Femur (tissue), 1 donor: Measurements from ENCODE around the gene SLC7A8.

ENCODE experiments used
- DNase-seq: peaks from one replicate; pipeline ENCODE4 v3.0.0-alpha.2; 2017

Gene SLC7A8

DNA sequence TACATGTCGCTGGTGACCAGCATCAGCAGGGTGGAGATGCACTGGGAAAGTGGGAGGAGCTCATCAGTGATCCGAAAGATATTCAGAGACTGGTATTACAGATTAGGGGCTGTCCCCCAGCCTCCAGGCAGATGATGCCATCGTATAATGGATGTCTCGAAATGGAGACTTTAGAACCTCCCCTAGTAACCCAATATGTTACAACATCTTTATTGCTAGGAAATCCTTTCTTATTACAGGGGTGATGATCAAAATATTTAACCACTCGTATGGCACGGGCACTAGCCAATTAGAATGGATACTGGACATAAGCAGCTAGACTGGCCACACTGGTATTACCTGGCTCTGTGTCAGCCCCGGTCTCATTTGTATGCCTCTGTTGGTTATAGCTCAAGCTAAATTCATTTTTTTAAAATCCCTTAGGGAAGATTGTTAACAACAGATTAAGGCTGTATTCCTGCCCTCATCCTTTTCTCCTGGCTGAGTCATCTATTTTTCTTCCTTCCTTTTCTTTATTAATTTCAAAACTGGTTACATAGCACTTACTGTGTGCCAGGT is 53.6 kb downstream of the SLC7A8 start:
- no peak for DNase-seq

- DNase-seq, result no peak
These were observed 54.3 kb downstream of the SLC7A8 start for GRCh38 chr14:23128969-23129758.

GRCh38 chr14:23127861-23128260 is 55.6 kb downstream of the SLC7A8 start:
- no peak for DNase-seq

DNA sequence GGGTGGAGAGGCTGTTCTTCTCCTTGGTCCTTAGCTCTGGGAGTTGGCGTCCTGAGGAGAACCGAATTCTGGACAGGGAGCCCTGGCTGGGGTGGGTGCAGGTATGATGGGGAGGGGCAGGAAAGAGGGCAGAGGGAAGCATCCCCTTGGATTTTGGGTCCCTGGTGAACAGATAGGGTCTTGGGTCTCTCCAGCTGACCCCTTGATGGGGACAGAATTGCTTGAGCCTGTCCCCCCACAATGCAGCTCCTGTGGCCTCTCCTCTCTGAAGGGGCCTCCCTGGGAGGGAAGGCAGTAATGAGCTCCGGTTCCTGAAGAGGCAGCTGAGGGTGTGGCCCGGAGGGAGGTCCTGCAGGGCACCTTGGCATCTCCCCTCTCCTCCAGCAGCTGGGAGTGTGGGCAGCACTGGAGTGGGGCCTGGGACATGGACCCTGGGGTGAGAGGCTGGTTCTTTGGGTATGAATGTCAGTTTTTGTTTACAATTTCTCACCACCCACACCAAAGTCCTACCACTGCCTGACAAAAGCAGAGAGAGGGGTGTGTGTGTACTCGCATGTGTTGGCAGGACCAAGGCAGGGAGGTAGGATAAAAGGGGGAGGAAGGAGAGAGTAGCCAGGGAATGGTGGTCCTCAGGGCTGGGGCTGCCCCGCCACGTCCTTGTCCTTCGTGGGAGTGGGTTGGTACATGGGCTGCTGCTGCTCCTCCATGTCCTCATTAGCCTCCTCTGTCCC is 56.7 kb downstream of the SLC7A8 start:
- DNase-seq, result no peak

- DNase-seq, result no peak
These were observed 57.4 kb downstream of the SLC7A8 start for GRCh38 chr14:23125933-23126524.

DNA sequence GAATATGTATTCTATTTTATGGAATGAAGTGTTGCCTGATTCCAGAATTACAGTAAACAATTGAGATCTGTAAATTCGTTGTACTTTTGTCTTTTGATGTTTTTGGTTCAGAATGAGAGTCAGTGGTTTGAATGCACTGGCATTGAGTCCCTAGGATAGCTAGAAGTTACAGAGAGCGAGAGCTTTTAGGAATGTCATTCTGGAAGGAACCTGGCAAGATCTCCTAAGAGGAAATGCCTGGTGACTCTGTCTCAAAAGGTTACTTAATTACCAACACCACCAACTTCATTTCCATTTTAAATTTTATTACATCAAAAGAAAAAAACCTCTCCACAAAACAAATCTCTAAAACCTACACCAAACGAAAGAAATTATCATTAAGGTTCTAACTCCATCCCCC is 58.4 kb downstream of the SLC7A8 start:
- DNase-seq, result no peak

DNA sequence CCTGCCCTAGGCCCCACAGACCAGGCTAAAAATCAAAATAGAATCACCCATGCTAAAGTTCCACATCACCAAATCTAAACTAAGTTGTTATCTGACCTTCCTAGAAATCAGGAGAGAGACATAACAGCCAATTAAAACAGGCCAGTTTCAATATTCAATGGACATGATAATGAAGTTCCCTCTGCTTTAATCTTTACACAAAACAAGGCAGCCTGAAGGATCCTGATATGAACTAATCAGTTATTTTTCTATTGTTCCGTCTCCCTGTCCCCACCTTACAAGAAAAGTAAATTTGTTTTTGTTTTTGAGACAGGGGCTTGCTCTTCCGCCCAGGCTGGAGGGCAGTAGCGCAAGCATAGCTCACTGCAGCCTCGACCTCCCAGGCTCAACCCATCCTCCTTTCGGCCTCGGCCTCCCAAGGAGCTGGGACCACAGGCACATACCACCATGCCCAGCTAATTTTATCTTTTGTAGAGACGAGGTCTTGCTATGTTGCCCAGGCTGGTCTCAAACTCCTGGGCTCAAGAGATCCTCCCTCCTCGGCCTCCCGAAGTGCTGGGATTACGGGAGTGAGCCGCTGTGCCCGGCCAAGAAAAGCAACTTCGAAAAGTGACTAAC is 59.0 kb downstream of the SLC7A8 start:
- DNase-seq, result no peak

GRCh38 chr14:23123419-23123818 is 60.0 kb downstream of the SLC7A8 start:
- no peak for DNase-seq

DNA sequence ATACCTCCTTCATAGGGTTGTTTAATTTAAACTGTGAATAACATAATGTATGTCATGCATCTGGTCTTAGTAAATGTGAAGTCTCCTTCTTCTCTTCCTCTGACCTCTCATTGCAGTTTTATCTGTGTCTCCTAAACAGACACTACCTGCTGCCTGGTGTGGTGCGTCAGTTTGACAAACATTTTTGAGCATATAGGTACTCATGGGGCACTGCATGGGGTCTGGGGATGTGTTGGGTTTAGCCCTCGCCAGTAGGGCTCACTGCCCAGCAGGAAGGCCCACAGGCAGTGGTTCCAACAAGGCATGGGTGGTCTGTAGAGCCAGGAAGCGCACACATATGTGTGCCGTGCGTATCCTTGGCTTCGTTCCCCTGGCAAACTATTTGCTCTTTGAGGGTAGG is 61.4 kb downstream of the SLC7A8 start:
- no peak for DNase-seq

DNA sequence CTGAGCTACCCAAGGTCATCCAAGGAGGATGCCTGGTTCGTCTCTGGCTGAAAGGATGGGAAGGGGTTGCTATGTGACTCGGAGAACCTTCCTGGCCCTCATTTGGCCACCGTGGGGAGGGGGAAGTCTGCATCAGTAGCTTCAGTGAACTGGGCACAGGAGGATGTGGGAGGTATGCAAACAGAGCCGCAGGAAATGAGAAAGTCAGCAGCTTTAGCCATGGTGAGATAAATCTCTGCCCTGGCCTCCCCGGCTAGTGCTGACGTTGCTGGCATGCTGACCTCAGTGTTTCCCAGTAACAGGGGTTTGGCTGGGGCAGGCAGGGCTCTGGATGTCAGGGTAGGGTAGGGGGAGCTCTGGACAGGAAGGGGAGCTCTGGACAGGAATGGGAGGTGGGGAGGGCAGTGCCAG is 62.1 kb downstream of the SLC7A8 start:
- DNase-seq, result peak; percentile 56

DNA sequence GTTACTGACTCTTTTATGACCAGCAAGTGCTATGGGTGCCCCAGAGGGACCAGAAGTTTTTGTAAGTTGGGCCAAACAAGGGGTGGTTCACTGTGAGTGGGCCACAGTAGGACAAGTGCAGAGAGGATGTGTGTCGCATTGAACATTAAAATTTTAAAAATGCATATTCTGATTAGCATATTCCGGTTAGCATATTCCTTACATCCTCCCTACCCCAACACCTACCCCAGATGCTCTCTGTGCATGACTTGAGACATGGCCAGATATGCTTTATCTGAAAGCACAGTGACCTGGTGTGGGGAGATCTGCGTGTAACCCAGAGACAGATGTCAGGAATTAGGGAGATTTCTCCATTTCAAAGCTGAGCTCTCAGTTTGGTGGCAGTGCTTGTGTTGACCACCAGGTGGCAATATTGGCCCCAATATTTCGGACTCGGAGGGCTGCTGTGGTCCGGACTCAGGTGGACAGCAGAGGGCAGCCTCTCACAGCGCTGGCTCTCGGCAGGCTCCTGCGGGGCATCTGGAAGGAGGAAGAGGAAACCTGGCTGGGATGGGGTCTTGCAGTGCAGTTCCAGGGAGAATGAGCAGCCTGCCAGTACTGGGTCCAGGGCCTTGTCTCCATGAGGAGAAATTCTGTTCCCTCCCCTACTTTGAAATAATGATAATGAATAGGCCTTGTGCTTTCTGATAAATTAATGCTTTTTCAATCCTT is 62.8 kb downstream of the SLC7A8 start:
- peak; percentile 94 for DNase-seq

DNA sequence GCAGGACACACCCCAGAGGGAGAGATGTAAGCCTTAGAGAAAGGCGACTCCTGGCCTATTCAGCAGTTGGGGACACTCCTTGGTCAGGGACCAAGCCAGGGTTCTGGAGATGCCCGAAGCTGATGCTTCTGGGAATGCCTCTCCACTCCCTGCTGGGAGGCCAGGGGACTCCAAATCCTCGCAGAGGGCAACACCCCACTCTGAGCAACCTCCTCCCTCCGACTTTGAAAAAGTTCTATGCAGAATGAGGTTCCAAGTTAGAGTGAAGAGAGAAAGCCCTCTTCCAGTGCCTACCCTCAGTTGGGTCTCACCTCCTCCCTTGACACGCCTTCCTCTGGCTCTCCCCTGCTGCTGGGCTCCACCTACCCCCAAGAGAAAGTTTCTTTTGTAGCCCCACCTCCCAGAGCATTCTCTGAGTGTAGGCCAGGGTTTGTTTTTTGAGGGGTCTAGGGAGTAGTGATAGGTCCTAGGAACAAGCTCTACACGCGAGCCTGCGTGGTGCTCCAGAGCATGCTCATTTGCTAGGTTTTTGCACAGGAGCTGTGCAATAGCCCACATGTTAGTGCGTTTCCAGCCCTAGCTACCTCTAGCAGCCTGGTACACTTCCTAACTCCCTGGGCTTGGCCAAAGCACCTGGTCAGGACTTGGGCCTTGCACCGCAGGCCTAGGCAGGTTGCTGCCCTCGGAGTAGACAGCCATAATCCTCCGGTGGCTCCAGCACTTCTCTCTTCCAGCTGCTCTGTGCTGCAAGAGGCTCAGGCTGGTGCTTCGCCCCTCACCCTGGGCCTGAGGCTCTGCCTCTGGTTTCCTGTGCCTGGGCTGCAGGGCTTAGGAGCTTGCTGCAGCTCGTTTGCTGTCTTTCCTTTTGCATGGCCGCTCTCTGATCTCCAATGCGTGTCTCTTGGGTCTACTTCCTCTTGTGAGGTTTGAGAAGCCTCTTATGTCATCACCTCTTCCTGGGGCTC is 63.8 kb downstream of the SLC7A8 start:
- DNase-seq, result peak; percentile 50

- no peak for DNase-seq
These were observed 64.7 kb downstream of the SLC7A8 start, which contains the start of gene CEBPE for GRCh38 chr14:23118506-23119362. CEBPE (minus strand) TSS chr14:23119255; CDS start chr14:23119091, 164 bp downstream.

DNA sequence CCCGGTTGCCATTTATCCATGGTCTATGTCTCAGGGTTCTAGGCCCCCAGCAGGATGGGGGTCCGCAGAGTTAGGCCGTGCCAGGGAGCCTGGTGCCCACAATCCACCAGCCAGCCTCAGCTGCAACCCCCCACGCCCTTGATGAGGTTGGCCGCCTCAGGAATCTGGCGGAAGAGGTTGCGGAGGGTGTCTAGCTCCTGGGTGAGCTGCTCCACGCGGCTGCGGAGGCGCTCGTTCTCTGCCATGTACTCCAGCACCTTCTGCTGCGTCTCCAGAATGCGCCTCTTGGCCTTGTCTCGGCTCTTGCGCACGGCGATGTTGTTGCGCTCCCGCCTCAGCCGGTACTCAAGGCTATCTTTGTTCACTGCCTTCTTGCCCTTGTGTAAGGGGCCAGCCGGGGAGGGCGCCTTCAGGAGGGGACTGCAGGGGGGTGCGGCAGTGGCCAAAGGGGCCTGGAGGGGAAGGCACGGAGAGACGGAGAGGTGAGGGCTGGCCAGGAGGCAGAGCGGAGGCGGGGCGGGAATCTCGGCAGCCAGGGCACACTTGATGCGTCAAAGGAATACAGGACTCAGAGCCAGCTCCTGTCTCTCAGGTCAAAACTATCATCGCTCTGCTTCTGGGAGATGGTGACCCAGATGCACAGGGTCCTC is 66.0 kb downstream of the SLC7A8 start:
- no peak for DNase-seq

- no peak for DNase-seq
These were observed 67.5 kb downstream of the SLC7A8 start for GRCh38 chr14:23115918-23116317.

DNA sequence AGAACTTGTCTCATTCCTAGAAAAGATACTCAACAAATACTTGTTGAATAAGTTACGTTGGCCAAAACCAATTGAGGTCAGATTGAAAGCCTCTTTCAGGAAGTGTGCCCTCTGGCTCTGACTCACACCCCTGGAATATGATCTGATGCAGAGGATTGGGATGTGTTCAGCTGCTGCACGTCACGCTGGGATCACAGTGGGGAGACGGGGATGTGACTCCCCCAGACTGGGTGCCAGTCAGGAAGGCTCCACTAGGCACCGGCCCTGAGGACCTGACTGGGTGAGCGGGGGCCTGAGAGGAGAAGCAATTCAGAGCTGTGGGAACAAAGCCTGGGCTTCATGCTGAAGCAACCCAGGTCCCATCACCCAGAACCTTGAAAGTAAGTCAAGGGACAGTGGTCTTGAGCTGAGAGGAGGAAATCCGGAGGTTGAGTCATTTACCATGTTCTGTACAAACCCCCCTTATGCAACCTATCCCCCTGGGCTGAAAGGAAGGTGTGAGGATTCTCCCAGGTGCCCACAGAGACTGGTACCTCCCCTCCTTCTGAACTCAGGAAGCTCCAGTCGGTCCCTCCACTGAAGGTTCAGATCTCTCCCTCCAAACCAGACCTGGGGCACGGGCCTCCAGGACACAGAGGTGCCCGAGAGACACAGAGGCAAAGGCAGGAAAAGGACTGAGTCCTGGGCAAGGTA is 68.3 kb downstream of the SLC7A8 start:
- DNase-seq, result no peak

- no peak for DNase-seq
These were observed 68.8 kb downstream of the SLC7A8 start for GRCh38 chr14:23114669-23115038.

DNA sequence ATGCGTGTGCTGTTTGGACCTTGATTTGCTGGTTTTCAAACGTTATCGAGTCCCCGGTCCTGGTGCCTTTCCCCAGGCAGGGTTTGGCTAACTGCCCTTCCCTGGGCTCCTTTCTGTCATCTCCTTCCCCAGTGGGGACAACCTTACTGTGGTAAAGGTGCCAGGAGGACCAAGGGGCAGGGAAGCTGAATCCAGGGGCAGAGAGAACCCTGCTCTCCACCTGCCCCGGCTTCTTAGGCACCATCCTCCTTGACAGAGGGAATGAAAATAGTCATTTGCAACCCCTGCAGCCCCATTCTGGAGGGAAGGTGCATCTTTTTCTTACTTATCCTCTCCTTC is 69.4 kb downstream of the SLC7A8 start:
- no peak for DNase-seq
